ES-I3 (cell line): ENCODE measurements around the gene LRCOL1.
"Not testable (repeated sequence)": the region's sequence is repeated elsewhere in the genome, so short reads cannot be mapped to it uniquely, and the experiment has no call there.

Experiments
- H3K36me3 ChIP-seq: 2 replicates; pipeline ENCODE4 v1.6.1; 2013; ENCODE audit warnings: mild to moderate bottlenecking, low read length, control low read depth, moderate library complexity; ENCODE audit not compliant: insufficient read depth
- H3K4me1 ChIP-seq: 2 replicates; pipeline ENCODE4 v1.6.1; 2013; ENCODE audit warnings: mild to moderate bottlenecking, control low read depth, low read length; ENCODE audit not compliant: insufficient read depth
- H3K9ac ChIP-seq: 2 replicates; pipeline ENCODE4 v1.6.1; 2013; ENCODE audit warnings: low read depth, mild to moderate bottlenecking, low read length, moderate library complexity
- H3K9me3 ChIP-seq: 2 replicates; pipeline ENCODE4 v1.6.1; 2013; ENCODE audit warnings: mild to moderate bottlenecking, low read length, moderate library complexity; ENCODE audit not compliant: control insufficient read depth, insufficient read depth

LRCOL1 gene

GRCh38 chr12:132604151-132604618 lies 6.2 kb downstream of the LRCOL1 start:
- Histone ChIP-seq H3K4me1 (peaks cover 6% of the 10 kb centered on the region; the same call in 1 of the 2 replicates), H3K9ac (peak overlapping the region; percentile 24; the same call in 1 of the 2 replicates), H3K36me3 (no peaks in the 10 kb centered on the region), H3K9me3 (no peaks in the 10 kb centered on the region)

GRCh38 chr12:132603240-132604150 lies 6.9 kb downstream of the LRCOL1 start:
- Histone ChIP-seq H3K9ac (peak overlapping the region; percentile 24; the same call in 1 of the 2 replicates), H3K36me3 (no peaks in the 10 kb centered on the region), H3K9me3 (no peaks in the 10 kb centered on the region), H3K4me1 (peaks cover 6% of the 10 kb centered on the region; the same call in 1 of the 2 replicates)

- H3K9ac ChIP-seq: no peak overlapping the region
- no peaks in the 10 kb centered on the region for H3K36me3 ChIP-seq
- H3K4me1 ChIP-seq: peaks cover 6% of the 10 kb centered on the region; the same call in 1 of the 2 replicates
- no peaks in the 10 kb centered on the region for H3K9me3 ChIP-seq
Observed at GRCh38 chr12:132602572-132603239, 7.7 kb downstream of the LRCOL1 start.

GRCh38 chr12:132601171-132601883 lies 9.1 kb downstream of the LRCOL1 start:
- Histone ChIP-seq H3K9ac (peak overlapping the region; percentile 25; the same call in 1 of the 2 replicates), H3K4me1 (peaks cover 6% of the 10 kb centered on the region; the same call in 1 of the 2 replicates), H3K36me3 (no peaks in the 10 kb centered on the region)

GRCh38 chr12:132600048-132601032 lies 10.0 kb downstream of the LRCOL1 start:
- Histone ChIP-seq H3K9me3 (no peaks in the 10 kb centered on the region), H3K9ac (peak overlapping the region; percentile 25; the same call in 1 of the 2 replicates), H3K4me1 (peaks cover 10% of the 10 kb centered on the region; the same call in 1 of the 2 replicates), H3K36me3 (no peaks in the 10 kb centered on the region)

More at GRCh38 chr12:132601171-132601883, 9.1 kb downstream of the LRCOL1 start:
- no peaks in the 10 kb centered on the region for H3K9me3 ChIP-seq

- H3K36me3 ChIP-seq, H3K9me3 ChIP-seq, H3K9ac ChIP-seq, H3K4me1 ChIP-seq: not testable (repeated sequence)
Observed at GRCh38 chr12:132599502-132599901, 10.9 kb downstream of the LRCOL1 start.

- Histone ChIP-seq H3K9ac (peak overlapping the region; percentile 13; the same call in 1 of the 2 replicates), H3K4me1 (peaks cover 4% of the 10 kb centered on the region; the same call in 1 of the 2 replicates), H3K36me3 (no peaks in the 10 kb centered on the region), H3K9me3 (no peaks in the 10 kb centered on the region)
Observed at GRCh38 chr12:132597333-132598316, 12.8 kb downstream of the LRCOL1 start.

- Histone ChIP-seq H3K9me3 (no peaks in the 10 kb centered on the region), H3K9ac (no peak overlapping the region), H3K36me3 (no peaks in the 10 kb centered on the region), H3K4me1 (peaks cover 4% of the 10 kb centered on the region; the same call in 1 of the 2 replicates)
Observed at GRCh38 chr12:132596016-132596415, 14.4 kb downstream of the LRCOL1 start.

GRCh38 chr12:132595183-132595582 lies 15.2 kb downstream of the LRCOL1 start:
- Histone ChIP-seq H3K4me1 (peaks cover 4% of the 10 kb centered on the region; the same call in 1 of the 2 replicates), H3K9ac (no peak overlapping the region), H3K36me3 (no peaks in the 10 kb centered on the region), H3K9me3 (no peaks in the 10 kb centered on the region)

GRCh38 chr12:132593938-132594358 lies 16.4 kb downstream of the LRCOL1 start:
- Histone ChIP-seq H3K9me3 (no peaks in the 10 kb centered on the region), H3K36me3 (no peaks in the 10 kb centered on the region), H3K9ac (no peak overlapping the region), H3K4me1 (peaks cover 4% of the 10 kb centered on the region; the same call in 1 of the 2 replicates)

GRCh38 chr12:132593521-132593920 lies 16.9 kb downstream of the LRCOL1 start:
- Histone ChIP-seq H3K4me1 (peaks cover 4% of the 10 kb centered on the region; the same call in 1 of the 2 replicates), H3K9ac (no peak overlapping the region), H3K36me3 (no peaks in the 10 kb centered on the region), H3K9me3 (no peaks in the 10 kb centered on the region)

- Histone ChIP-seq H3K36me3 (no peaks in the 10 kb centered on the region), H3K9ac (no peak overlapping the region), H3K9me3 (no peaks in the 10 kb centered on the region), H3K4me1 (peaks cover 4% of the 10 kb centered on the region; the same call in 1 of the 2 replicates)
Observed at GRCh38 chr12:132593071-132593470, 17.3 kb downstream of the LRCOL1 start.
